ENCODE results near the gene NOL11.
"Not testable (repeated sequence)": the region's sequence is repeated elsewhere in the genome, so short reads cannot be mapped to it uniquely, and the experiment has no call there.

The NOL11 gene

DNA sequence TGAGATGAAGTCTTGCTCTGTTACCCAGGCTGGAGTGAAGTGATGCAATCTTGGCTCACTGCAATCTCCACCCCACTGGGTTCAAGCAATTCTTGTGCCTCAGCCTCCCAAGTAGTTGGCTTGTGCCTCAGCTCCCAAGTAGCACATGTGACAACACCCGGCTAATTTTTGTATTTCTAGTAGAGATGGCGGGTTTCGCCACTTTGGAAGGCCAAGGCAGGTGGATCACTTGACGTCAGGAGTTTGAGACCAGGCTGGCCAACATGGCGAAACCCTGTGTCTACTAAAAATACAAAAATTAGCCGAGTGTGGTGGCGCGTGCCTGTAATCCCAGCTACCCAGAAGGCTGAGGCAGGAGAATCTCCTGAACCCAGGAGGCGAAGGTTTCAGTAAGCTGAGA is 39.0 kb downstream of the NOL11 start:
- not testable (repeated sequence) for DNase-seq

GRCh38 chr17:67759355-67760171 is 41.8 kb downstream of the NOL11 start:
- no peak for DNase-seq

- DNase-seq = no peak
Measured at GRCh38 chr17:67765623-67766022, 47.9 kb downstream of the NOL11 start.

GRCh38 chr17:67769231-67769630 is 51.5 kb downstream of the NOL11 start:
- DNase-seq = no peak

DNA sequence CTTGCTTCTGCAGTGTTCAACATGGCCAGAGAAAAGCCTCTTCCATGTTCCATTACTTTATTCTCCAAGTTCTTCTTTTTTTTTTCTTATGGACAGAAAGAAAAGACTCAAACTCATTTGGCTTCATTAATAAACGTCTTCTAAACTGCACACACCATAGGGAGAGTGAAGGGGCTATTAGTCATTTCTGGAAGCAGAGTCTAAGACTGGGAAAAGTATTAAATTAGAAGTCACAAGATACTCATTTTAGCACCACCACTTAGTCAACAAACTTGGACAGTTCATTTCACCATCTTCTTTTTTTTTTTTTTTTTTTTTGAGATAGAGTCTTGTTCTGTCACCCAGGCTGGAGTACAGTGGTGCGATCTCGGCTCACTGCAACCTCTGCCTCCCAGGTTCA is 52.8 kb downstream of the NOL11 start:
- DNase-seq = no peak

DNA sequence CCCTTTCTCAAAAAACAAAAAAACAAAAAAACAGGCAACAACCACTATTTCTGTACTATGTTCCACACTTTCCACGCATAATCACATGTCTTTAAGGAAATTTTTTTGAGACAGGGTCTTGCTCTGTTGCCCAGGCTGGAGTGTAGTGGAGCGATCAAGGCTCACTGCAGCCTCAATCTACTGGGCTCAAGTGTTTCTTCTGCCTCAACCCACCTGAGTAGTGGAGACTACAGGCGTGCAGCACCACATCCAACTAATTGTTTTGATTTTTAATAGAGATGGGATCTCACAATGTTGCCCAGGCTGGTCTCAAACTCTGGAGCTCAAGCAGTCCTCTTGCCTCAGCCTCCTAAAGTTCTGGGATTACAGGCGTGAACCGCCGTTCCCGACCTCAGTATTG is 54.9 kb downstream of the NOL11 start:
- no peak for DNase-seq

- no peak for DNase-seq
Measured at GRCh38 chr17:67773246-67773645, 55.5 kb downstream of the NOL11 start.

GRCh38 chr17:67779098-67779672 is 61.4 kb downstream of the NOL11 start:
- peak; percentile 10 for DNase-seq

- DNase-seq = no peak
Measured at GRCh38 chr17:67784364-67785121, 66.8 kb downstream of the NOL11 start.

- no peak for DNase-seq
Measured at GRCh38 chr17:67785122-67785477, 67.4 kb downstream of the NOL11 start.

- DNase-seq = no peak
Measured at GRCh38 chr17:67785504-67785903, 67.8 kb downstream of the NOL11 start.
